HEK293 (cell line): Measurements from ENCODE around the gene CTNNBL1.

Source experiments
- PBX3 ChIP-seq: sonication (generic); formaldehyde crosslinking; IDR thresholded peaks from 2 replicates; pipeline ENCODE4 v1.8.1; 2022; ENCODE audit warnings: mild to moderate bottlenecking, moderate library complexity, missing genetic modification reagents
- SCRT1 ChIP-seq: fragments of 450-650 bp; formaldehyde crosslinking; IDR thresholded peaks from 2 replicates; pipeline ENCODE4 v1.5.1; 2016; ENCODE audit warnings: missing biosample characterization, missing genetic modification characterization, borderline replicate concordance
- ZBTB10 ChIP-seq: fragments of 450-650 bp; formaldehyde crosslinking; IDR thresholded peaks from 2 replicates; pipeline ENCODE4 v1.5.1; 2016; ENCODE audit warnings: missing biosample characterization, missing genetic modification characterization
- ZBTB17 ChIP-seq: fragments of 450-650 bp; formaldehyde crosslinking; IDR thresholded peaks from 2 replicates; pipeline ENCODE4 v1.5.1; 2016; ENCODE audit warnings: missing biosample characterization, missing genetic modification characterization
- ZNF146 ChIP-seq: fragments of 450-650 bp; formaldehyde crosslinking; IDR thresholded peaks from 2 replicates; pipeline ENCODE4 v1.5.1; 2016; ENCODE audit warnings: missing biosample characterization, missing genetic modification characterization
- ZNF19 ChIP-seq: fragments of 450-650 bp; formaldehyde crosslinking; IDR thresholded peaks from 2 replicates; pipeline ENCODE4; 2016; ENCODE audit warnings: missing biosample characterization, missing genetic modification characterization, low read depth
- ZNF501 ChIP-seq: fragments of 450-650 bp; formaldehyde crosslinking; IDR thresholded peaks from 2 replicates; pipeline ENCODE4 v1.5.1; 2016; ENCODE audit warnings: missing biosample characterization, missing genetic modification characterization
- ZNF560 ChIP-seq: fragments of 450-650 bp; formaldehyde crosslinking; IDR thresholded peaks from 2 replicates; pipeline ENCODE4 v1.5.1; 2017; ENCODE audit warnings: missing biosample characterization, missing genetic modification characterization, borderline replicate concordance
- ZNF76 ChIP-seq: fragments of 450-650 bp; formaldehyde crosslinking; IDR thresholded peaks from 2 replicates; pipeline ENCODE4; 2016; ENCODE audit warnings: low read depth, missing biosample characterization, missing genetic modification characterization, borderline replicate concordance
- TF ChIP-seq, protein P1 (sequence below): fragments of 450-650 bp; formaldehyde crosslinking; IDR thresholded peaks from 2 replicates; pipeline ENCODE4 v1.5.1; 2016; ENCODE audit warnings: missing biosample characterization, missing genetic modification characterization

DNA sequence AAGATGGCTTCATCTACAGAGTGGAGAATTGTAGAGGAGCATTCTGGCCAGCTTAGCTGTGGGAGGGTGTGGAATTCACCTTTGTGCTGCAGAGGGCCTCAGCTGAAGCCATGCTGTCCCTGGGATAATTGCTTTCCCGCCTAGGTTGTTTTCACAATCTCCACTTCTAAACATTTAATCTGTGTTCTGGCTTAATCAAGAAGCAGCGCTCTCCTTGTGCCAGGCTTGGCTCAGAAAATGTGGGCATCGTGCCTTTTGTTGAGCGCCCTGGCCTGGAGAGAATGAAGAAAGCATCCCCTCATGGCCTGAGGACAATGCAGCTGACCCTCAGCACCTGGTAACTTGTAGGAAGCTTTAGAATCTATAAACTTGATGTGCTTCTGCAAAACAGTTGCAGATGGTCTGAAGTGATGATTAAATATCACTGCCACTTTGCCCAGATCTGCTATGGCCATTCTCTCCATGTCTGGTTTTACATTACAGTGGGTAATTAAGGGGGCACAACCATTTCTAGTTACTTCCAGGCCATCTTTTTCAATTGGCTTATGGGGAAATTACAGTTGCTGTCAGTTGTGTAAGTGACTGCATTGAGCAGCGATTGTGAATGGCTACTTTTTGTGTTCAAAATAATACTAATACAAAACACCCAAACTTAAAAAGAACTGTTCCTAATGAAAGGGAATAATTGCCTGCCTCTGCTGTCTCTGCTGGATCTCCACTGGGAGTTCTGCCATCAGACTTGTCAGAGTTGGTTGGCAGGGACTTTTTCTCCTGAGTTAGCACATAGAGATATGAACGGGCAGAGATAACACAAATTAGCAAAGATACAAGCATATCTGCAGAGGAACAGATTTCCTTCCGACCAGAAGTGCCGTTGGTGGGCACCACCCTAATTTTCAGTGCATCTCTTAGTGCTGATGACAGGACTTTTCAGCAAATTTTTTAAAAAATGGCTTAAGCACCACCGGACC is 18.4 kb downstream of the CTNNBL1 start:
- no peak for TF ChIP-seq ZNF146 (tag by site-specific recombination)
- TF ChIP-seq, protein P1, sequence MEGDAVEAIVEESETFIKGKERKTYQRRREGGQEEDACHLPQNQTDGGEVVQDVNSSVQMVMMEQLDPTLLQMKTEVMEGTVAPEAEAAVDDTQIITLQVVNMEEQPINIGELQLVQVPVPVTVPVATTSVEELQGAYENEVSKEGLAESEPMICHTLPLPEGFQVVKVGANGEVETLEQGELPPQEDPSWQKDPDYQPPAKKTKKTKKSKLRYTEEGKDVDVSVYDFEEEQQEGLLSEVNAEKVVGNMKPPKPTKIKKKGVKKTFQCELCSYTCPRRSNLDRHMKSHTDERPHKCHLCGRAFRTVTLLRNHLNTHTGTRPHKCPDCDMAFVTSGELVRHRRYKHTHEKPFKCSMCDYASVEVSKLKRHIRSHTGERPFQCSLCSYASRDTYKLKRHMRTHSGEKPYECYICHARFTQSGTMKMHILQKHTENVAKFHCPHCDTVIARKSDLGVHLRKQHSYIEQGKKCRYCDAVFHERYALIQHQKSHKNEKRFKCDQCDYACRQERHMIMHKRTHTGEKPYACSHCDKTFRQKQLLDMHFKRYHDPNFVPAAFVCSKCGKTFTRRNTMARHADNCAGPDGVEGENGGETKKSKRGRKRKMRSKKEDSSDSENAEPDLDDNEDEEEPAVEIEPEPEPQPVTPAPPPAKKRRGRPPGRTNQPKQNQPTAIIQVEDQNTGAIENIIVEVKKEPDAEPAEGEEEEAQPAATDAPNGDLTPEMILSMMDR = no peak
- no peak for TF ChIP-seq SCRT1 (tag by site-specific recombination)
- no peak for TF ChIP-seq ZNF76 (tag by site-specific recombination)
- TF ChIP-seq PBX3 (CRISPR knock-in tag) = no peak
- no peak for TF ChIP-seq ZBTB17 (tag by site-specific recombination)
- TF ChIP-seq ZBTB10 (tag by site-specific recombination) = no peak
- TF ChIP-seq ZNF560 = no peak
- no peak for TF ChIP-seq ZNF501 (tag by site-specific recombination)
- no peak for TF ChIP-seq ZNF19 (tag by site-specific recombination)
